T47D (cell line): ENCODE data around the gene RNU6-8.
A peak's percentile ranks its signal among the peaks of the same experiment; 100 is the strongest.

Source experiments
- DNase-seq, 2 experiments: peaks; one replicate each; pipeline versions ENCODE4 v3.0.0 to v3.0.0-alpha.2; 2011 to 2012; ENCODE audit warnings: low read depth in 1 of 2, low spot score in 1 of 2
- JUND ChIP-seq: IDR thresholded peaks from 2 replicates; pipeline ENCODE4 v1.6.1; 2012; ENCODE audit warnings: low read depth
- in situ Hi-C: cut with HindIII; loops from 2 replicates; pipeline ENCODE4 v1.10.0; 2016; ENCODE audit warnings: low sequenced_read_pairs, low pct_unique_long_range_greater_than_20kb

Gene RNU6-8

GRCh38 chr14:32225378-32225920 is 22.4 kb upstream of the RNU6-8 start:
- no peak for TF ChIP-seq JUND
- in situ Hi-C loops: no loop called here
- no peak for DNase-seq

GRCh38 chr14:32224737-32225377 is 21.8 kb upstream of the RNU6-8 start:
- in situ Hi-C loops: no loop called here
- DNase-seq: peak in 1 of 2 experiments; percentile 41
- TF ChIP-seq JUND: no peak

GRCh38 chr14:32217301-32217700 is 14.2 kb upstream of the RNU6-8 start:
- no peak for TF ChIP-seq JUND
- in situ Hi-C loops: no loop called here
- no peak for DNase-seq

GRCh38 chr14:32212833-32213232 is 9.8 kb upstream of the RNU6-8 start:
- no peak for TF ChIP-seq JUND
- DNase-seq: no peak
- in situ Hi-C loops: no loop called here

- DNase-seq: no peak
- in situ Hi-C loops: no loop called here
- TF ChIP-seq JUND: no peak
Measured at GRCh38 chr14:32211068-32211404, 8.0 kb upstream of the RNU6-8 start.

GRCh38 chr14:32209471-32209870 is 6.4 kb upstream of the RNU6-8 start:
- TF ChIP-seq JUND: no peak
- in situ Hi-C loops: no loop called here
- no peak for DNase-seq

- in situ Hi-C loops: no loop called here
- no peak for DNase-seq
- no peak for TF ChIP-seq JUND
Measured at GRCh38 chr14:32208490-32208889, 5.4 kb upstream of the RNU6-8 start.

GRCh38 chr14:32206552-32206951 is 3.5 kb upstream of the RNU6-8 start:
- DNase-seq: no peak
- in situ Hi-C loops: no loop called here
- no peak for TF ChIP-seq JUND

GRCh38 chr14:32205984-32206383 is 2.9 kb upstream of the RNU6-8 start:
- no peak for TF ChIP-seq JUND
- in situ Hi-C loops: no loop called here
- DNase-seq: no peak

GRCh38 chr14:32205554-32205953 is 2.5 kb upstream of the RNU6-8 start:
- in situ Hi-C loops: no loop called here
- TF ChIP-seq JUND: no peak
- DNase-seq: no peak

- in situ Hi-C loops: no loop called here
- DNase-seq: peak in 1 of 2 experiments; percentile 43
- no peak for TF ChIP-seq JUND
Measured at GRCh38 chr14:32203928-32204357, 874 bp upstream of the RNU6-8 start.

GRCh38 chr14:32202491-32202997 is 525 bp downstream of the RNU6-8 start:
- peak in 1 of 2 experiments; percentile 38 for DNase-seq
- TF ChIP-seq JUND: no peak
- in situ Hi-C loops: no loop called here

- in situ Hi-C loops: no loop called here
- TF ChIP-seq JUND: no peak
- peak in 1 of 2 experiments; percentile 69 for DNase-seq
Measured at GRCh38 chr14:32201816-32202490, 1.1 kb downstream of the RNU6-8 start, which contains the start of gene RNU6-7. Gene RNU6-7, plus strand, starts transcription at chr14:32202045.
